GM23338 (cell line): ENCODE data around the gene TMEM178B. TPM values are rescaled to one million over a fixed set of nuclear protein-coding genes. Genes with fewer than 3 reads are reported as not detected.

Experiments used
- ATAC-seq: fragments of 200-7000 bp; cut with Tn5 transposase; 3 replicates; pipeline ENCODE4 v1.9.1; 2020
- DNase-seq: peaks from one replicate; pipeline ENCODE4 v3.0.0-alpha.2; 2015; ENCODE audit warnings: low spot score
- H2AFZ ChIP-seq: fragments of 200-600 bp; sonication (generic); 2 replicates; pipeline ENCODE4 v1.8.0; 2016; ENCODE audit warnings: antibody characterized with exemption, mild to moderate bottlenecking, moderate library complexity
- H3F3A ChIP-seq: fragments of 200-600 bp; sonication (generic); replicated peaks from 2 replicates; pipeline ENCODE4 v1.8.0; 2017; ENCODE audit warnings: antibody characterized with exemption, mixed run types, low read depth
- H3K27ac ChIP-seq: fragments of 200-600 bp; sonication (generic); 2 replicates; pipeline ENCODE4 v1.6.1; 2016; ENCODE audit warnings: low read depth
- H3K27me3 ChIP-seq: fragments of 200-600 bp; sonication (generic); 2 replicates; pipeline ENCODE4 v1.8.0; 2016; ENCODE audit warnings: mild to moderate bottlenecking, mixed run types, moderate library complexity; ENCODE audit not compliant: insufficient read depth
- H3K36me3 ChIP-seq: fragments of 200-600 bp; sonication (generic); 2 replicates; pipeline ENCODE4 v1.8.0; 2016; ENCODE audit warnings: mild to moderate bottlenecking; ENCODE audit not compliant: insufficient read depth
- H3K4me1 ChIP-seq: fragments of 200-600 bp; sonication (generic); 2 replicates; pipeline ENCODE4 v1.8.0; 2016; ENCODE audit warnings: mild to moderate bottlenecking, moderate library complexity; ENCODE audit not compliant: insufficient read depth
- H3K4me2 ChIP-seq: fragments of 200-600 bp; sonication (generic); 2 replicates; pipeline ENCODE4 v1.7.1; 2017; ENCODE audit warnings: mixed run types
- H3K4me3 ChIP-seq: fragments of 200-600 bp; sonication (generic); 2 replicates; pipeline ENCODE4 v1.6.1; 2016; ENCODE audit warnings: mixed run types
- H3K79me2 ChIP-seq: fragments of 200-600 bp; sonication (generic); replicated peaks from 2 replicates; pipeline ENCODE4 v1.8.0; 2017; ENCODE audit warnings: mild to moderate bottlenecking; ENCODE audit not compliant: insufficient read depth
- H3K9me2 ChIP-seq: fragments of 200-600 bp; sonication (generic); 2 replicates; pipeline ENCODE4 v1.8.0; 2017; ENCODE audit not compliant: insufficient read depth
- H4K20me1 ChIP-seq: fragments of 200-600 bp; sonication (generic); replicated peaks from 2 replicates; pipeline ENCODE4 v1.8.0; 2017; ENCODE audit warnings: mild to moderate bottlenecking; ENCODE audit not compliant: insufficient read depth
- H3K27ac Mint-ChIP-seq: 2 replicates; pipeline ENCODE4 v1.8.0; 2020; ENCODE audit warnings: inconsistent platforms, mild to moderate bottlenecking, moderate library complexity, mixed read lengths
- H3K27me3 Mint-ChIP-seq: 3 replicates; pipeline ENCODE4 v1.8.0; 2022; ENCODE audit warnings: low read depth, mild to moderate bottlenecking, moderate library complexity, mixed read lengths, inconsistent platforms; ENCODE audit not compliant: insufficient read depth, poor library complexity
- H3K36me3 Mint-ChIP-seq: 3 replicates; pipeline ENCODE4 v1.8.0; 2021; ENCODE audit warnings: low read depth, mild to moderate bottlenecking, inconsistent platforms, moderate library complexity, mixed read lengths
- H3K4me1 Mint-ChIP-seq: 3 replicates; pipeline ENCODE4 v1.8.0; 2020; ENCODE audit warnings: mild to moderate bottlenecking, inconsistent platforms, mixed read lengths
- H3K4me3 Mint-ChIP-seq: 3 replicates; pipeline ENCODE4 v1.8.0; 2021; ENCODE audit warnings: moderate library complexity, mild to moderate bottlenecking, inconsistent platforms, mixed read lengths
- H3K9me3 Mint-ChIP-seq: 3 replicates; pipeline ENCODE4 v1.8.0; 2020; ENCODE audit warnings: moderate library complexity, mild to moderate bottlenecking, inconsistent platforms, mixed read lengths
- EZH2 ChIP-seq: fragments of 200-600 bp; sonication (generic); IDR thresholded peaks from one replicate; pipeline ENCODE4 v1.8.0; 2017; ENCODE audit warnings: antibody characterized with exemption, mild to moderate bottlenecking, low read depth; ENCODE audit not compliant: unreplicated experiment
- JUNB ChIP-seq: IDR thresholded peaks from one replicate; pipeline ENCODE4 v1.6.1; 2016; ENCODE audit warnings: antibody characterized with exemption; ENCODE audit not compliant: unreplicated experiment
- NANOG ChIP-seq: IDR thresholded peaks from 2 replicates; pipeline ENCODE4 v1.6.1; 2016; ENCODE audit warnings: antibody characterized with exemption, borderline replicate concordance
- POLR2AphosphoS5 ChIP-seq: IDR thresholded peaks from 2 replicates; pipeline ENCODE4 v1.6.1; 2016; ENCODE audit warnings: antibody characterized with exemption, low read depth
- STAT1 ChIP-seq: IDR thresholded peaks from one replicate; pipeline ENCODE4 v1.6.1; 2016; ENCODE audit warnings: antibody characterized with exemption; ENCODE audit not compliant: unreplicated experiment
- ZNF114 ChIP-seq: fragments of 250-450 bp; sonication (Bioruptor Pico); IDR thresholded peaks from 2 replicates; pipeline ENCODE4 v1.5.0; 2020; ENCODE audit warnings: mild to moderate bottlenecking, moderate library complexity
- ZNF331 ChIP-seq: fragments of 250-450 bp; sonication (Bioruptor Pico); IDR thresholded peaks from 2 replicates; pipeline ENCODE4 v1.5.0; 2020; ENCODE audit warnings: low read depth, mild to moderate bottlenecking, moderate library complexity
- ZNF462 ChIP-seq: fragments of 250-450 bp; sonication (Bioruptor Pico); IDR thresholded peaks from 2 replicates; pipeline ENCODE4 v1.5.0; 2020; ENCODE audit warnings: mild to moderate bottlenecking, moderate library complexity
- polyA plus RNA-seq: library from polyadenylated mRNA; unstranded; fragments of >200 nt; fragmentation: Nextera tagmentation; extraction: Ambion mirVana; gene quantifications from 2 replicates; pipeline ENCODE4 v1.2.1, GENCODE V29; 2016
- total RNA-seq: library from RNA; depleted of rRNA; stranded (reverse); fragments of >200 nt; shearing (Covaris generic); gene quantifications from 2 replicates; pipeline ENCODE4 v1.2.3, GENCODE V29; 2014

Gene TMEM178B
- total and polyA plus RNA-seq, 2 experiments from 2014 or later = 4.9 to 15.6 TPM

- TF ChIP-seq ZNF462 (CRISPR knock-in tag) = no peak
- TF ChIP-seq EZH2 = no peak
- TF ChIP-seq JUNB = no peak
- no peak for TF ChIP-seq STAT1
- TF ChIP-seq POLR2AphosphoS5 = no peak
- no peak for TF ChIP-seq ZNF331 (CRISPR knock-in tag)
- no peak for TF ChIP-seq NANOG
- TF ChIP-seq ZNF114 = no peak
Observed at GRCh38 chr7:141344153-141344935, 270.5 kb downstream of the TMEM178B start (continued).

- Histone ChIP-seq H3K9me2 (no peaks in the 10 kb centered on the region; the same call in 1 of the 2 replicates), H3K4me1 (no peaks in the 10 kb centered on the region), H3K4me3 (no peak overlapping the region), H3K27ac (no peak overlapping the region), H3K79me2 (no peaks in the 10 kb centered on the region), H4K20me1 (peaks cover 5% of the 10 kb centered on the region; the same call in 1 of the 2 replicates), H2AFZ (no peak overlapping the region), H3K36me3 (no peaks in the 10 kb centered on the region; the same call in 1 of the 2 replicates), H3K4me2 (no peak overlapping the region), H3F3A (no peaks in the 10 kb centered on the region), H3K27me3 (no peaks in the 10 kb centered on the region)
- TF ChIP-seq ZNF331 (CRISPR knock-in tag) = no peak
- no peak overlapping the region for H3K4me3 Mint-ChIP-seq
- no peak for DNase-seq
- ATAC-seq = no peak
- no peaks in the 10 kb centered on the region for H3K36me3 Mint-ChIP-seq
- peaks cover 1% of the 10 kb centered on the region for H3K27me3 Mint-ChIP-seq
- H3K9me3 Mint-ChIP-seq = no peaks in the 10 kb centered on the region
- H3K27ac Mint-ChIP-seq = no peak overlapping the region
- peaks cover 2% of the 10 kb centered on the region; the same call in 2 of the 3 replicates for H3K4me1 Mint-ChIP-seq
Observed at GRCh38 chr7:141348728-141349127, 274.9 kb downstream of the TMEM178B start.
